ENCODE data around the gene BIN1. TPM values are rescaled to one million over a fixed set of nuclear protein-coding genes. Genes with fewer than 3 reads are reported as not detected.

Gene BIN1
- total RNA-seq, 1 donor from 2014 or later = 11.8 TPM

DNA sequence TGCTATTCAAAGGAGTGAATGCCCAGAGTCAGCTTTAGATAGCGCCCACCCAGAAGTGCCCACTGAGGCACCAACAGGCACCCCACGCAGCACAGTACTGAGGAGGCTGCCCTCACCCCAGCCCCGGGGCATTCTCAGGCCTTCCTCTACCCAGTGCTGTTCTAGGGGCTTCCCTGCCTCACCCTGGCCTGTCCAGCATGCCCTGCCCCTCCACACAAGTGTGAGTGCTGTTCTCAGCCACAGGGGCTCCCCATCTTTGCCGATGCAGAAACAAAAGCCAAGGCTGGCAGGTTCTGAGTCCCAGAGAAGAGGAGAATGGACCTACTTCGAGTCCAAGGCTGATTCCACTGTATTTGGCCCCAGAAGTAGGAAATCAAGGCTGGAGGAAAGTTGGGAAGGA is 15.8 kb downstream of the BIN1 start:
- Histone ChIP-seq H3K4me3 (ENCODE audit: low read depth, low read length) (no peak overlapping the region), H3K27me3 (ENCODE audit: control insufficient read depth, insufficient read depth, low read length) (no peaks in the 10 kb centered on the region), H3K36me3 (ENCODE audit: control insufficient read depth, insufficient read depth, low read length) (no peaks in the 10 kb centered on the region)
- no peak for FAIRE-seq
- no peak for TF ChIP-seq CTCF (IDR thresholded peaks at IDR 0.05; ENCODE audit: insufficient read depth, low read length, severe bottlenecking)
- DNase-seq (ENCODE audit: low read depth) = no peak

DNA sequence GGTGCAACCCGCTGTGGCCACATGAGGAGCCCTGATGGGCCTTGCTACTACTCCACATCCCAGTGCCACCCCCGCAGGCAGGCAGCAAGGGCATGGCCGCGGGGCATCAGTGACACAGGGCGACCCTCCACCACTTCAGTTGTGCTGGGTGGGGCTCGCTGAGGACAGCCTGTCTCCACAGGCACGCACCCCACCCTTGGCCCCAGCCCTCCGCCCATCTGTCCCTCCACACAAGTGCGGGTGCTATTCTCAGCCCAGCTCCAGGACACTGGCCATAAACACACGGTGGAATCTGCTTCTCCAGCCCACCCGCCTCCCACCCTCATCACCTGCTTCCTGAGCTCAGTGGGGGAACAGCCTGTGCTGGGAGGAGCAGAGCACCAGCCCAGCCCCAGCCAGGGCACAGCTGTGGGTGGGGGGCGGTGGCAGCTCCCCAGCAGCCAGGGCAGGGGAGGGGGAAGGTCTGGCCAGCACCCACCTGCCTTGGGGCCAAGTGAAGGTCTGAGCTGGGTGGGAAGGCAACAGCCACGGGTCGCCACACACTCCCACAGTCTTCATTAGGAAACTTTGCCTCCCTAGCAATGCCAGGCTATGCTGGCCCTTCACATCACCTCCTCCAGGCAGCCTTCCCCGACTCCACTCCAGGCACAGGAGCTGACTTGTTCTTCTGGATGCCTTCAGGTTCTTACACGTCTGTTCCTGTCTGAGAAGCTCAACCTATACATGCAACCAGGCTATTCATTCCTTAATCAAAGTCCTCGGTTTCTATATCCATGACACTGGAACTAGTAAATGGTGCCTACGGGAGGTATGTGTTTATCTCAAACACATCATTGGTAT is 16.5 kb downstream of the BIN1 start:
- Histone ChIP-seq H3K4me3 (ENCODE audit: low read depth, low read length) (no peak overlapping the region), H3K36me3 (ENCODE audit: control insufficient read depth, insufficient read depth, low read length) (no peaks in the 10 kb centered on the region), H3K27me3 (ENCODE audit: control insufficient read depth, insufficient read depth, low read length) (no peaks in the 10 kb centered on the region)
- FAIRE-seq (no peak), DNase-seq (ENCODE audit: low read depth) (no peak)
- TF ChIP-seq CTCF (IDR thresholded peaks at IDR 0.05; ENCODE audit: insufficient read depth, low read length, severe bottlenecking) = no peak

- FAIRE-seq = no peak
- Histone ChIP-seq H3K27me3 (ENCODE audit: control insufficient read depth, insufficient read depth, low read length) (no peaks in the 10 kb centered on the region), H3K4me3 (ENCODE audit: low read depth, low read length) (no peak overlapping the region), H3K36me3 (ENCODE audit: control insufficient read depth, insufficient read depth, low read length) (no peaks in the 10 kb centered on the region)
- DNase-seq (ENCODE audit: low read depth) = no peak
- no peak for TF ChIP-seq CTCF (IDR thresholded peaks at IDR 0.05; ENCODE audit: insufficient read depth, low read length, severe bottlenecking)
Observed at GRCh38 chr2:127089478-127090235, 17.3 kb downstream of the BIN1 start.

DNA sequence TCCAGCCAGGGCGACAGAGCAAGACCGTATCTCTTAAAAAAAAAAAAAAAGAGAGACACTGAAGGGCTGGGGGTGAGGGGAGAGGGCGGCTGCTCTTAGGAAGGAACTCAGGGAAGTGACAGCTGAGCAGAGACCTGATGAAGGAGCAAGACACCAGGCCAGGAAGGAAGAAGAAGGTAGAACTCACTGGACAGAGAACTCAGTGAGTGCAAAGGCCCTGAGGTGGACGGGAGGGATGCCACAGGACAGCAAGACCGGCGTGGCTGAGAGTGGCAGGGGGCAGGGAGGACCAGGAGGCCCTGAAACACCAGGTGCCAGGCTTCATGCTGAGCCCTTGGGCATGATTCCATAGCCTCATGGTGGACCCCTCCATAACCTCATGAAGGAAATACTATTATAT is 18.2 kb downstream of the BIN1 start:
- Histone ChIP-seq H3K4me3 (ENCODE audit: low read depth, low read length) (no peak overlapping the region), H3K27me3 (ENCODE audit: control insufficient read depth, insufficient read depth, low read length) (no peaks in the 10 kb centered on the region), H3K36me3 (ENCODE audit: control insufficient read depth, insufficient read depth, low read length) (no peaks in the 10 kb centered on the region)
- FAIRE-seq (no peak), DNase-seq (ENCODE audit: low read depth) (no peak)
- TF ChIP-seq CTCF (IDR thresholded peaks at IDR 0.05; ENCODE audit: insufficient read depth, low read length, severe bottlenecking) = no peak

GRCh38 chr2:127087791-127088495 is 19.0 kb downstream of the BIN1 start:
- Histone ChIP-seq H3K27me3 (ENCODE audit: control insufficient read depth, insufficient read depth, low read length) (no peaks in the 10 kb centered on the region), H3K36me3 (ENCODE audit: control insufficient read depth, insufficient read depth, low read length) (no peaks in the 10 kb centered on the region), H3K4me3 (ENCODE audit: low read depth, low read length) (no peak overlapping the region)
- FAIRE-seq = no peak
- TF ChIP-seq CTCF (IDR thresholded peaks at IDR 0.05; ENCODE audit: insufficient read depth, low read length, severe bottlenecking) = no peak
- DNase-seq (ENCODE audit: low read depth) = no peak

All from bronchial epithelial cell (primary cell).